GM23338 (cell line): Measurements from ENCODE around the gene PRKCG. TPM values are rescaled to one million over a fixed set of nuclear protein-coding genes. Genes with fewer than 3 reads are reported as not detected.

Experiments used
- ATAC-seq: fragments of 200-7000 bp; cut with Tn5 transposase; 3 replicates; pipeline ENCODE4 v1.9.1; 2020
- DNase-seq: peaks from one replicate; pipeline ENCODE4 v3.0.0-alpha.2; 2015; ENCODE audit warnings: low spot score
- H2AFZ ChIP-seq: fragments of 200-600 bp; sonication (generic); 2 replicates; pipeline ENCODE4 v1.8.0; 2016; ENCODE audit warnings: antibody characterized with exemption, mild to moderate bottlenecking, moderate library complexity
- H3F3A ChIP-seq: fragments of 200-600 bp; sonication (generic); replicated peaks from 2 replicates; pipeline ENCODE4 v1.8.0; 2017; ENCODE audit warnings: antibody characterized with exemption, mixed run types, low read depth
- H3K27ac ChIP-seq: fragments of 200-600 bp; sonication (generic); 2 replicates; pipeline ENCODE4 v1.6.1; 2016; ENCODE audit warnings: low read depth
- H3K27me3 ChIP-seq: fragments of 200-600 bp; sonication (generic); 2 replicates; pipeline ENCODE4 v1.8.0; 2016; ENCODE audit warnings: mild to moderate bottlenecking, mixed run types, moderate library complexity; ENCODE audit not compliant: insufficient read depth
- H3K36me3 ChIP-seq: fragments of 200-600 bp; sonication (generic); 2 replicates; pipeline ENCODE4 v1.8.0; 2016; ENCODE audit warnings: mild to moderate bottlenecking; ENCODE audit not compliant: insufficient read depth
- H3K4me1 ChIP-seq: fragments of 200-600 bp; sonication (generic); 2 replicates; pipeline ENCODE4 v1.8.0; 2016; ENCODE audit warnings: mild to moderate bottlenecking, moderate library complexity; ENCODE audit not compliant: insufficient read depth
- H3K4me2 ChIP-seq: fragments of 200-600 bp; sonication (generic); 2 replicates; pipeline ENCODE4 v1.7.1; 2017; ENCODE audit warnings: mixed run types
- H3K4me3 ChIP-seq: fragments of 200-600 bp; sonication (generic); 2 replicates; pipeline ENCODE4 v1.6.1; 2016; ENCODE audit warnings: mixed run types
- H3K79me2 ChIP-seq: fragments of 200-600 bp; sonication (generic); replicated peaks from 2 replicates; pipeline ENCODE4 v1.8.0; 2017; ENCODE audit warnings: mild to moderate bottlenecking; ENCODE audit not compliant: insufficient read depth
- H3K9me2 ChIP-seq: fragments of 200-600 bp; sonication (generic); 2 replicates; pipeline ENCODE4 v1.8.0; 2017; ENCODE audit not compliant: insufficient read depth
- H4K20me1 ChIP-seq: fragments of 200-600 bp; sonication (generic); replicated peaks from 2 replicates; pipeline ENCODE4 v1.8.0; 2017; ENCODE audit warnings: mild to moderate bottlenecking; ENCODE audit not compliant: insufficient read depth
- H3K27ac Mint-ChIP-seq: 2 replicates; pipeline ENCODE4 v1.8.0; 2020; ENCODE audit warnings: inconsistent platforms, mild to moderate bottlenecking, moderate library complexity, mixed read lengths
- H3K27me3 Mint-ChIP-seq: 3 replicates; pipeline ENCODE4 v1.8.0; 2022; ENCODE audit warnings: low read depth, mild to moderate bottlenecking, moderate library complexity, mixed read lengths, inconsistent platforms; ENCODE audit not compliant: insufficient read depth, poor library complexity
- H3K36me3 Mint-ChIP-seq: 3 replicates; pipeline ENCODE4 v1.8.0; 2021; ENCODE audit warnings: low read depth, mild to moderate bottlenecking, inconsistent platforms, moderate library complexity, mixed read lengths
- H3K4me1 Mint-ChIP-seq: 3 replicates; pipeline ENCODE4 v1.8.0; 2020; ENCODE audit warnings: mild to moderate bottlenecking, inconsistent platforms, mixed read lengths
- H3K4me3 Mint-ChIP-seq: 3 replicates; pipeline ENCODE4 v1.8.0; 2021; ENCODE audit warnings: moderate library complexity, mild to moderate bottlenecking, inconsistent platforms, mixed read lengths
- H3K9me3 Mint-ChIP-seq: 3 replicates; pipeline ENCODE4 v1.8.0; 2020; ENCODE audit warnings: moderate library complexity, mild to moderate bottlenecking, inconsistent platforms, mixed read lengths
- CREB1 ChIP-seq: fragments of 250-450 bp; sonication (Bioruptor Pico); IDR thresholded peaks from 2 replicates; pipeline ENCODE4 v1.5.0; 2020; ENCODE audit warnings: low read depth, mild to moderate bottlenecking, moderate library complexity
- ETS1 ChIP-seq: IDR thresholded peaks from 2 replicates; pipeline ENCODE4 v1.6.1; 2016; ENCODE audit warnings: antibody characterized with exemption
- EZH2 ChIP-seq: fragments of 200-600 bp; sonication (generic); IDR thresholded peaks from one replicate; pipeline ENCODE4 v1.8.0; 2017; ENCODE audit warnings: antibody characterized with exemption, mild to moderate bottlenecking, low read depth; ENCODE audit not compliant: unreplicated experiment
- EZH2phosphoT487 ChIP-seq: fragments of 200-600 bp; sonication (generic); IDR thresholded peaks from one replicate; pipeline ENCODE4 v1.8.1; 2018; ENCODE audit warnings: antibody characterized with exemption; ENCODE audit not compliant: unreplicated experiment
- NANOG ChIP-seq: IDR thresholded peaks from 2 replicates; pipeline ENCODE4 v1.6.1; 2016; ENCODE audit warnings: antibody characterized with exemption, borderline replicate concordance
- POLR2AphosphoS5 ChIP-seq: IDR thresholded peaks from 2 replicates; pipeline ENCODE4 v1.6.1; 2016; ENCODE audit warnings: antibody characterized with exemption, low read depth
- ZNF114 ChIP-seq: fragments of 250-450 bp; sonication (Bioruptor Pico); IDR thresholded peaks from 2 replicates; pipeline ENCODE4 v1.5.0; 2020; ENCODE audit warnings: mild to moderate bottlenecking, moderate library complexity
- ZNF462 ChIP-seq: fragments of 250-450 bp; sonication (Bioruptor Pico); IDR thresholded peaks from 2 replicates; pipeline ENCODE4 v1.5.0; 2020; ENCODE audit warnings: mild to moderate bottlenecking, moderate library complexity
- polyA plus RNA-seq: library from polyadenylated mRNA; unstranded; fragments of >200 nt; fragmentation: Nextera tagmentation; extraction: Ambion mirVana; gene quantifications from 2 replicates; pipeline ENCODE4 v1.2.1, GENCODE V29; 2016
- total RNA-seq: library from RNA; depleted of rRNA; stranded (reverse); fragments of >200 nt; shearing (Covaris generic); gene quantifications from 2 replicates; pipeline ENCODE4 v1.2.3, GENCODE V29; 2014
- TF ChIP-seq, protein P1 (sequence below): IDR thresholded peaks from one replicate; pipeline ENCODE4 v1.6.1; 2018; ENCODE audit warnings: antibody characterized with exemption; ENCODE audit not compliant: unreplicated experiment

Gene PRKCG
- total and polyA plus RNA-seq, 2 experiments from 2014 or later = 15.4 to 15.9 TPM

- TF ChIP-seq POLR2AphosphoS5 = no peak
- no peak for TF ChIP-seq ETS1
- no peak for TF ChIP-seq ZNF462 (CRISPR knock-in tag)
- DNase-seq (no peak), ATAC-seq (no peak)
- no peaks in the 10 kb centered on the region for H3F3A ChIP-seq
- Mint-ChIP-seq H3K4me3 (no peak overlapping the region; the same call in 2 of the 3 replicates), H3K36me3 (no peaks in the 10 kb centered on the region), H3K27me3 (peaks cover 10% of the 10 kb centered on the region), H3K27ac (no peak overlapping the region), H3K9me3 (no peaks in the 10 kb centered on the region), H3K4me1 (peaks cover 2% of the 10 kb centered on the region; the same call in 2 of the 3 replicates)
- no peaks in the 10 kb centered on the region for H3K27me3 ChIP-seq
- no peaks in the 10 kb centered on the region for H4K20me1 ChIP-seq
- H3K4me1 ChIP-seq = peaks cover 3% of the 10 kb centered on the region; the same call in 1 of the 2 replicates
- 0 out of 2 replicates have a peak overlapping the region, but pooled peaks have one; percentile 18 for H2AFZ ChIP-seq
- no peak overlapping the region for H3K27ac ChIP-seq
- H3K9me2 ChIP-seq = no peaks in the 10 kb centered on the region
- H3K36me3 ChIP-seq = no peaks in the 10 kb centered on the region; the same call in 1 of the 2 replicates
- H3K4me3 ChIP-seq = no peak overlapping the region
- no peaks in the 10 kb centered on the region for H3K79me2 ChIP-seq
- H3K4me2 ChIP-seq = no peak overlapping the region
These were observed 32.7 kb upstream of the PRKCG start for GRCh38 chr19:53849237-53849676.

DNA sequence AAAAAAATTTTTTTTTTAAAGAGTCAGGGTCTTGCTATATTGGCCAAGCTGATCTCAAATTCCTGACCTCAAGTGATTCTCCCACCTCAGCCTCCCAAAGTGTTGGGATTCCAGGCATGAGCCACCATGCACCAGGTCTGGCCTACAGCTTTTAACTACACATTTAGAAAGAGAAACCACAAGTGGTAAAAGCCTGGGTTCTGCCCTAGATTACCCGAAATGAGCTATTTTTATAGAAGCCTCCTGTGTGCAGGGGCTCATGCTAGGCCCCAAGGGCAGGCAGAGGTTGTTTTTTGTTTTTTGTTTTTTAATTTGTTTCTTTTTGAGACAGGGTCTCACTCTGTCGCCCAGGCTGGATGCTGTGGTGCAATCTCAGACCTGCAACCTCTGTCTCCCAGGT, 28.3 kb upstream of the PRKCG start:
- Histone ChIP-seq H3K36me3 (no peaks in the 10 kb centered on the region), H4K20me1 (no peaks in the 10 kb centered on the region), H3K4me1 (peaks cover 13% of the 10 kb centered on the region), H3K27ac (no peak overlapping the region), H3K4me3 (no peak overlapping the region), H3K27me3 (no peaks in the 10 kb centered on the region), H3F3A (no peaks in the 10 kb centered on the region), H3K4me2 (no peak overlapping the region), H2AFZ (no peak overlapping the region), H3K9me2 (no peaks in the 10 kb centered on the region), H3K79me2 (no peaks in the 10 kb centered on the region)
- H3K27ac Mint-ChIP-seq = no peak overlapping the region
- peaks cover 5% of the 10 kb centered on the region for H3K27me3 Mint-ChIP-seq
- no peak overlapping the region for H3K4me3 Mint-ChIP-seq
- H3K36me3 Mint-ChIP-seq = no peaks in the 10 kb centered on the region
- no peak for DNase-seq
- ATAC-seq = no peak
- no peaks in the 10 kb centered on the region for H3K9me3 Mint-ChIP-seq
- H3K4me1 Mint-ChIP-seq = peaks cover 10% of the 10 kb centered on the region
- TF ChIP-seq POLR2AphosphoS5 (no peak), EZH2 (no peak), ZNF114 (CRISPR knock-in tag) (no peak), CREB1 (no peak), EZH2phosphoT487 (no peak), NANOG (no peak)
- TF ChIP-seq, protein P1, sequence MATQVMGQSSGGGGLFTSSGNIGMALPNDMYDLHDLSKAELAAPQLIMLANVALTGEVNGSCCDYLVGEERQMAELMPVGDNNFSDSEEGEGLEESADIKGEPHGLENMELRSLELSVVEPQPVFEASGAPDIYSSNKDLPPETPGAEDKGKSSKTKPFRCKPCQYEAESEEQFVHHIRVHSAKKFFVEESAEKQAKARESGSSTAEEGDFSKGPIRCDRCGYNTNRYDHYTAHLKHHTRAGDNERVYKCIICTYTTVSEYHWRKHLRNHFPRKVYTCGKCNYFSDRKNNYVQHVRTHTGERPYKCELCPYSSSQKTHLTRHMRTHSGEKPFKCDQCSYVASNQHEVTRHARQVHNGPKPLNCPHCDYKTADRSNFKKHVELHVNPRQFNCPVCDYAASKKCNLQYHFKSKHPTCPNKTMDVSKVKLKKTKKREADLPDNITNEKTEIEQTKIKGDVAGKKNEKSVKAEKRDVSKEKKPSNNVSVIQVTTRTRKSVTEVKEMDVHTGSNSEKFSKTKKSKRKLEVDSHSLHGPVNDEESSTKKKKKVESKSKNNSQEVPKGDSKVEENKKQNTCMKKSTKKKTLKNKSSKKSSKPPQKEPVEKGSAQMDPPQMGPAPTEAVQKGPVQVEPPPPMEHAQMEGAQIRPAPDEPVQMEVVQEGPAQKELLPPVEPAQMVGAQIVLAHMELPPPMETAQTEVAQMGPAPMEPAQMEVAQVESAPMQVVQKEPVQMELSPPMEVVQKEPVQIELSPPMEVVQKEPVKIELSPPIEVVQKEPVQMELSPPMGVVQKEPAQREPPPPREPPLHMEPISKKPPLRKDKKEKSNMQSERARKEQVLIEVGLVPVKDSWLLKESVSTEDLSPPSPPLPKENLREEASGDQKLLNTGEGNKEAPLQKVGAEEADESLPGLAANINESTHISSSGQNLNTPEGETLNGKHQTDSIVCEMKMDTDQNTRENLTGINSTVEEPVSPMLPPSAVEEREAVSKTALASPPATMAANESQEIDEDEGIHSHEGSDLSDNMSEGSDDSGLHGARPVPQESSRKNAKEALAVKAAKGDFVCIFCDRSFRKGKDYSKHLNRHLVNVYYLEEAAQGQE = no peak
